ENCODE results near the gene KCTD21. TPM values are rescaled to one million over a fixed set of nuclear protein-coding genes. Genes with fewer than 3 reads are reported as not detected.

The KCTD21 gene
- total and polyA plus RNA-seq, 10 of the 15 experiments (the other 5 are each of a cell fraction or from before 2014, with no cell fraction given), result 0.63 to 5.4 (median 3.6) TPM

DNA sequence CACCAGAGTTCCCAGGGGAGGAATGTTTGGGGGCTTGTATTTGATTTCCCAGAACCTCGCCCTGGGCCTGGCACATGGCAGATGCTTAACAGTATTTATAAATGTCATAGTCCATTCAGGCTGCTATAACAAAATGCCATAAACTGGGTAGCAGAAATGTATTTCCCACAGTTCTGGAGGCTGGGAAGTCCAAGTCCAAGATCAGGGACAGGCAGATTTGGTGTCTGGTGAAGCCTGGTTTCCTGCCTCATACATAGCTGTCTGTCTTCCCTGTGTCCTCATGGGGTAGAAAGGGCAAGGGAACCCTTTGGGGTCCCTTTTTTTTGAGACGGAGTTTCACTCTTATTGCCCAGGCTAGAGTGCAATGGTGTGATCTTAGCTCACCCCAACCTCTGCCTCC lies 24.0 kb downstream of the KCTD21 start:
- H2AFZ ChIP-seq (ENCODE audit: control insufficient read depth, low read depth, low read length), result no peak overlapping the region
- no peak overlapping the region for H3K4me2 ChIP-seq (ENCODE audit: control insufficient read depth, insufficient read depth)
- ATAC-seq (no peak), FAIRE-seq (no peak), DNase-seq (ENCODE audit: low read depth, low spot score) (no peak)
- ChIA-PET RAD21 (ENCODE audit: unreplicated experiment) (no interaction called here), SMC1A (ENCODE audit: uncharacterized antibody, unreplicated experiment) (no interaction called here), POLR2A (no interaction called here), CTCF (no interaction called here)
- no peak overlapping the region for H3K4me3 ChIP-seq
- no peak overlapping the region for H3K9ac ChIP-seq (ENCODE audit: control insufficient read depth, insufficient read depth, low read length)
- no peaks in the 10 kb centered on the region for H3K79me2 ChIP-seq (ENCODE audit: control insufficient read depth, insufficient read depth, low read length)
- 86% methylated on average over 2 of the region's 2 CpGs for WGBS (ENCODE audit: insufficient coverage, insufficient replicate concordance, low lambda C conversion rate, missing lambda C conversion rate)
- no TSS peak for BruUV-seq (replicated peaks)
- H3K36me3 ChIP-seq (ENCODE audit: control insufficient read depth in 2 of 2, insufficient read depth in 2 of 2, low read length in 1 of 2), result no peaks in the 10 kb centered on the region
- H3K4me1 ChIP-seq (ENCODE audit: control insufficient read depth, insufficient read depth, low read length), result no peaks in the 10 kb centered on the region
- in situ Hi-C loops (cut with MboI) (no loop called here), intact Hi-C loops (cut with micrococcal nuclease; ENCODE audit: unreplicated experiment) (no loop called here)
- no peaks in the 10 kb centered on the region for H3K9me3 ChIP-seq (replicated peaks; ENCODE audit: control insufficient read depth, insufficient read depth, low read length)
- H3K27ac ChIP-seq (ENCODE audit: control insufficient read depth, insufficient read depth), result no peak overlapping the region
- no peaks in the 10 kb centered on the region for H3K27me3 ChIP-seq (replicated peaks in 1 of 2; ENCODE audit: control insufficient read depth in 2 of 2, insufficient read depth in 2 of 2, low read length in 1 of 2)
- H4K20me1 ChIP-seq (ENCODE audit: control insufficient read depth, insufficient read depth), result no peaks in the 10 kb centered on the region
- TF ChIP-seq ZNF687 (IDR thresholded peaks at IDR 0.05), result no peak
- no peak for TF ChIP-seq CBX3 (IDR thresholded peaks at IDR 0.05; ENCODE audit: borderline replicate concordance, low read depth)
- TF ChIP-seq ZBTB11 (CRISPR knock-in tag; IDR thresholded peaks at IDR 0.05), result no peak
- no peak for TF ChIP-seq CREB1 (IDR thresholded peaks at IDR 0.05; ENCODE audit: low read depth)
- TF ChIP-seq PAX5 (IDR thresholded peaks at IDR 0.05; ENCODE audit: borderline replicate concordance, low read depth, low read length), result no peak
- TF ChIP-seq ZBTB33 (IDR thresholded peaks at IDR 0.05), result no peak
- no peak for TF ChIP-seq BCL11A (IDR thresholded peaks at IDR 0.05; ENCODE audit: low read depth, low read length)
- TF ChIP-seq MEF2A (IDR thresholded peaks at IDR 0.05; ENCODE audit: insufficient read depth, low read depth, low read length), result no peak
- no peak for TF ChIP-seq CHD1 (IDR thresholded peaks at IDR 0.05; ENCODE audit: low read depth, low read length)
- no peak for TF ChIP-seq ZNF384 (IDR thresholded peaks at IDR 0.05; ENCODE audit: borderline replicate concordance, low read depth, low read length)
- TF ChIP-seq TCF3 (IDR thresholded peaks at IDR 0.05; ENCODE audit: borderline replicate concordance, insufficient read depth, low read depth, low read length), result no peak
- no peak for TF ChIP-seq RAD51 (IDR thresholded peaks at IDR 0.05)
- no peak for TF ChIP-seq SPI1 (IDR thresholded peaks at IDR 0.05; ENCODE audit: borderline replicate concordance, insufficient read depth, low read depth, low read length)
- no peak for TF ChIP-seq EP300 (IDR thresholded peaks at IDR 0.05; ENCODE audit: borderline replicate concordance in 1 of 2, control insufficient read depth in 1 of 2, low read depth in 2 of 2, low read length in 2 of 2)
- TF ChIP-seq PAX8 (IDR thresholded peaks at IDR 0.05), result no peak
- TF ChIP-seq STAT1 (conservative IDR thresholded peaks at IDR 0.05), result no peak
- TF ChIP-seq POLR2AphosphoS2 (IDR thresholded peaks at IDR 0.05; ENCODE audit: low read depth, low read length), result no peak

Data from GM12878 (cell line).